Pancreas (tissue), 10 donors: Measurements from ENCODE around the gene FBXO34. TPM values are rescaled to one million over a fixed set of nuclear protein-coding genes. Genes with fewer than 3 reads are reported as not detected.

Experiments used
- ATAC-seq, 4 donors: fragments of 200-7000 bp; cut with Tn5 transposase; one replicate each; pipeline versions ENCODE4 v1.8.0 to v1.9.1; 2020; ENCODE audit warnings: mild to moderate bottlenecking in 4 of 4, moderate library complexity in 4 of 4
- DNase-seq, 6 donors: peaks; one replicate each; pipeline ENCODE4 v3.0.0-alpha.2; 2020
- FAIRE-seq: peaks from 2 replicates; lab custom pipeline; 2012; peaks lifted over from hg19 to GRCh38; lab: Jason Lieb, UNC
- H3K27ac ChIP-seq, 4 donors: fragments of 200-600 bp; sonication (generic); 1 replicate in 3 of 4; 2 replicates in 1 of 4; pipeline versions ENCODE4 v1.5.0 to v1.8.0; 2020
- H3K27me3 ChIP-seq, 4 donors: fragments of 200-600 bp; one replicate each; pipeline ENCODE4 v1.8.0; 2021
- H3K36me3 ChIP-seq, 3 donors: fragments of 200-600 bp; sonication (generic) in 1 of 3; one replicate each; pipeline versions ENCODE4 v1.5.0 to v1.8.0; 2020 to 2021
- H3K4me1 ChIP-seq, 3 donors: fragments of 200-600 bp; one replicate each; pipeline ENCODE4 v1.8.0; 2021
- H3K4me3 ChIP-seq, 4 donors: fragments of 200-600 bp; sonication (generic) in 2 of 4; one replicate each; pipeline versions ENCODE4 v1.5.0 to v1.8.0; 2020 to 2021
- H3K9me3 ChIP-seq, 4 donors: fragments of 200-600 bp; one replicate each; pipeline ENCODE4 v1.8.0; 2021
- CTCF ChIP-seq, 4 donors: fragments of 200-600 bp; sonication (generic) in 3 of 4; IDR thresholded peaks; one replicate each; pipeline versions ENCODE4 v1.5.0 to v1.8.0; 2021; ENCODE audit warnings: antibody characterized with exemption in 4 of 4
- WGBS, 2 donors: extraction: QIAGEN DNeasy Blood & Tissue Kit; methylation state at CpG; one replicate each; pipeline ENCODE4 v1.1.7; 2013; 5-methylcytosine and 5-hydroxymethylcytosine counted together
- intact Hi-C, 3 donors: fragments of 100-400 bp; cut with DNase I; formaldehyde crosslinking; loops; one replicate each; pipeline versions ENCODE4 v1.11.1 to v1.14.2; 2022
- polyA plus RNA-seq, 2 donors: library from polyadenylated mRNA; stranded (reverse); fragments of 200-250 nt; gene quantifications; one replicate each; pipeline ENCODE4 v1.2.3, GENCODE V29; 2013
- total RNA-seq, 6 donors: library from RNA; stranded (reverse); fragmentation: NEBNext Ultra II Directional in 4 of 6; extraction: Animal tissue kit (Norgen Biotek cat#: 25700) in 4 of 6; gene quantifications; one replicate each; pipeline versions ENCODE4 v1.2.1 to v1.2.4, GENCODE V29; 2021 to 2023
- donor health status: healthy with polysubstance abuse.
- donor health status: DM: no; HTN: no; CAD: no; lungs with moderate emphysema.
- donor health status: DM: no; HTN: no; CAD: no.
- donor health status: control.
- donor health status: control.
- donor health status: Bipolar disorder and iron deficiency.
- donor health status: DM: yes; HTN: yes; CAD: no.
- donor health status: DM: no; HTN: no; CAD: no.
- donor health status: DM: no; HTN: no; CAD: no.
- donor health status: DM: yes; HTN: yes; CAD: no.

Gene FBXO34
- total and polyA plus RNA-seq, 8 donors: 4.6 to 19.7 (median 9.4) TPM

GRCh38 chr14:55254581-55254980 lies 16.6 kb upstream of the FBXO34 start:
- 59 to 68% methylated on average over 1 of the region's 1 CpG for WGBS, 2 donors
- no peak for ATAC-seq
- intact Hi-C loops: no loop called here
- H3K27me3 ChIP-seq: no peaks in the 10 kb centered on the region
- no peak for FAIRE-seq
- no peaks in the 10 kb centered on the region for H3K9me3 ChIP-seq
- H3K36me3 ChIP-seq: no peaks in the 10 kb centered on the region
- H3K4me3 ChIP-seq: no peak overlapping the region
- H3K27ac ChIP-seq: no peak overlapping the region
- H3K4me1 ChIP-seq: no peaks in the 10 kb centered on the region
- DNase-seq: no peak
- no peak for TF ChIP-seq CTCF (IDR thresholded peaks at IDR 0.05)

GRCh38 chr14:55255979-55256378 lies 15.2 kb upstream of the FBXO34 start:
- WGBS, 2 donors: 66 to 72% methylated on average over 3 of the region's 3 CpGs
- DNase-seq: no peak
- H3K9me3 ChIP-seq: no peaks in the 10 kb centered on the region

GRCh38 chr14:55256586-55256985 lies 14.6 kb upstream of the FBXO34 start:
- no peaks in the 10 kb centered on the region for H3K27me3 ChIP-seq
- DNase-seq (no peak), ATAC-seq (no peak), FAIRE-seq (no peak)
- H3K4me1 ChIP-seq: no peaks in the 10 kb centered on the region
- H3K27ac ChIP-seq: no peak overlapping the region
- TF ChIP-seq CTCF (IDR thresholded peaks at IDR 0.05): no peak
- no peaks in the 10 kb centered on the region for H3K36me3 ChIP-seq
- 34 to 44% methylated on average over 6 of the region's 6 CpGs for WGBS, 2 donors
- H3K4me3 ChIP-seq: no peak overlapping the region
- intact Hi-C loops: no loop called here
- no peaks in the 10 kb centered on the region for H3K9me3 ChIP-seq

More at GRCh38 chr14:55255979-55256378, 15.2 kb upstream of the FBXO34 start:
- FAIRE-seq (no peak), ATAC-seq (no peak)
- TF ChIP-seq CTCF (IDR thresholded peaks at IDR 0.05): no peak
- H3K4me1 ChIP-seq: no peaks in the 10 kb centered on the region
- H3K4me3 ChIP-seq: no peak overlapping the region
- intact Hi-C loops: no loop called here
- no peak overlapping the region for H3K27ac ChIP-seq
- H3K36me3 ChIP-seq: no peaks in the 10 kb centered on the region
- H3K27me3 ChIP-seq: no peaks in the 10 kb centered on the region

GRCh38 chr14:55265197-55265596 lies 6.0 kb upstream of the FBXO34 start:
- 61 to 74% methylated on average over 4 of the region's 4 CpGs for WGBS, 2 donors
- no peak overlapping the region for H3K4me3 ChIP-seq
- H3K4me1 ChIP-seq: no peaks in the 10 kb centered on the region
- no peaks in the 10 kb centered on the region for H3K27me3 ChIP-seq
- no peak for FAIRE-seq
- no peaks in the 10 kb centered on the region for H3K9me3 ChIP-seq
- TF ChIP-seq CTCF (IDR thresholded peaks at IDR 0.05): no peak
- DNase-seq: no peak
- no peak for ATAC-seq
- H3K27ac ChIP-seq: no peak overlapping the region
- intact Hi-C loops: no loop called here
- H3K36me3 ChIP-seq: no peaks in the 10 kb centered on the region

- ATAC-seq: no peak
- DNase-seq: no peak
- no peaks in the 10 kb centered on the region for H3K9me3 ChIP-seq
- no peak for TF ChIP-seq CTCF (IDR thresholded peaks at IDR 0.05)
- H3K36me3 ChIP-seq: no peaks in the 10 kb centered on the region
- H3K27ac ChIP-seq: no peak overlapping the region
- H3K4me3 ChIP-seq: no peak overlapping the region
- no peak for FAIRE-seq
- WGBS, 2 donors: 58 to 60% methylated on average over 3 of the region's 3 CpGs
- peaks cover 0 to 14% (median 8%) of the 10 kb centered on the region in 3 donors for H3K4me1 ChIP-seq
- no peaks in the 10 kb centered on the region for H3K27me3 ChIP-seq
- intact Hi-C loops: no loop called here
These were observed 3.4 kb upstream of the FBXO34 start for GRCh38 chr14:55267820-55268219.
